NB4 (cell line): ENCODE results near the gene LIN37.

Experiments
- MYC ChIP-seq: IDR thresholded peaks from 2 replicates; pipeline ENCODE4 v1.6.1; 2011; ENCODE audit warnings: low read depth, low read length
- POLR2A ChIP-seq: IDR thresholded peaks from 2 replicates; pipeline ENCODE4 v1.6.1; 2011; ENCODE audit warnings: mild to moderate bottlenecking; ENCODE audit not compliant: insufficient read length; ENCODE audit errors: extremely low read depth
- TF ChIP-seq, protein P1 (sequence below): IDR thresholded peaks from one replicate; pipeline ENCODE4 v1.5.1; 2012; ENCODE audit warnings: low read depth, low read length
- TF ChIP-seq, protein P2 (sequence below): IDR thresholded peaks from 2 replicates; pipeline ENCODE4 v1.6.1; 2011; ENCODE audit warnings: low read depth, low read length

DNA sequence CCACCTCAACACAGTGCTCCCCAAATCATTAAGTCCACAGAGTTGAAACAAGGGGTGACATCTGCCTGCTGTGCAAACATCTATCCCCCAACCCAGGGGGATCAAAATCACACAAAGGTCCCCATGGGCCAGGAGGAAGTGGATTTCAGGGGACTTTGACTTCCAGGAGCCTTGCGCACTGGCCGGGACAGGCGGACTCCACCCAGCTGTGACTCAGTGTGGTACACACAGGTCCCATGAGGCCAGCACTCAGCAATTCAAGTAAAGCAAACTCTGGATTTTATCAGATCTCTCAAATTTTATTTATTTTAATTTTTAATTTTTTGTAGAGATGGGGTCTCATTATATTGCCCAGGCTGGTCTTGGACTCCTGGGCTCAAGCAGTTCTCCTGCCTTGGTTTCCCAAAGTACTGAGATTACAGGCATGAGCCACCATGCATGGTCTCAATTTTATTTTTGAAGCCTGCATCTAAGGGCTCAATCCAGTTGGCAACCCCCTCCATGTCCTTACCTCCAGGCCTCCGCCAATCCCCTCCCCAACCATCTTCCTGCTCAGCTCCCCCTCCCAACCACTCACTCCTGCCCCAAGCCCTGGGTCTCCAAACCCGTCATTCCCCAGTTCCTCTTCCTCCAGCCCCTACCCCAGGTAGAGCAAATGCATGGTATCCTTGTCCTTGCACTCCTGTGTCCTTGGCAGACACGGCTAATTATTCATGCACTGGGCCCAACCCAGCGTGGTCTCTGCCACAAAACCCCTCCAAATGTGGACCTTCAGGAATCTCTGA is 45.2 kb downstream of the LIN37 start:
- TF ChIP-seq, protein P1, sequence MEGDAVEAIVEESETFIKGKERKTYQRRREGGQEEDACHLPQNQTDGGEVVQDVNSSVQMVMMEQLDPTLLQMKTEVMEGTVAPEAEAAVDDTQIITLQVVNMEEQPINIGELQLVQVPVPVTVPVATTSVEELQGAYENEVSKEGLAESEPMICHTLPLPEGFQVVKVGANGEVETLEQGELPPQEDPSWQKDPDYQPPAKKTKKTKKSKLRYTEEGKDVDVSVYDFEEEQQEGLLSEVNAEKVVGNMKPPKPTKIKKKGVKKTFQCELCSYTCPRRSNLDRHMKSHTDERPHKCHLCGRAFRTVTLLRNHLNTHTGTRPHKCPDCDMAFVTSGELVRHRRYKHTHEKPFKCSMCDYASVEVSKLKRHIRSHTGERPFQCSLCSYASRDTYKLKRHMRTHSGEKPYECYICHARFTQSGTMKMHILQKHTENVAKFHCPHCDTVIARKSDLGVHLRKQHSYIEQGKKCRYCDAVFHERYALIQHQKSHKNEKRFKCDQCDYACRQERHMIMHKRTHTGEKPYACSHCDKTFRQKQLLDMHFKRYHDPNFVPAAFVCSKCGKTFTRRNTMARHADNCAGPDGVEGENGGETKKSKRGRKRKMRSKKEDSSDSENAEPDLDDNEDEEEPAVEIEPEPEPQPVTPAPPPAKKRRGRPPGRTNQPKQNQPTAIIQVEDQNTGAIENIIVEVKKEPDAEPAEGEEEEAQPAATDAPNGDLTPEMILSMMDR, result no peak
- TF ChIP-seq POLR2A (no peak), MYC (no peak)
- TF ChIP-seq, protein P2, sequence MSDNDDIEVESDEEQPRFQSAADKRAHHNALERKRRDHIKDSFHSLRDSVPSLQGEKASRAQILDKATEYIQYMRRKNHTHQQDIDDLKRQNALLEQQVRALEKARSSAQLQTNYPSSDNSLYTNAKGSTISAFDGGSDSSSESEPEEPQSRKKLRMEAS, result no peak
